Right ventricle myocardium inferior (tissue), 1 donor: ENCODE results near the gene PTPRN. TPM values are rescaled to one million over a fixed set of nuclear protein-coding genes. Genes with fewer than 3 reads are reported as not detected.

Experiments
- ATAC-seq: fragments of 200-7000 bp; cut with Tn5 transposase; one replicate; pipeline ENCODE4 v1.9.1; 2020; ENCODE audit warnings: mild to moderate bottlenecking, moderate library complexity
- DNase-seq: peaks from one replicate; pipeline ENCODE4 v3.0.0; 2021; ENCODE audit errors: missing footprints
- intact Hi-C: fragments of 100-400 bp; cut with DNase I; formaldehyde crosslinking; loops from one replicate; pipeline ENCODE4 v1.11.0; 2022
- total RNA-seq: library from RNA; stranded (reverse); fragmentation: NEBNext Ultra II Directional; extraction: Animal tissue kit (Norgen Biotek cat#: 25700); gene quantifications from one replicate; pipeline ENCODE4 v1.2.1, GENCODE V29; 2021
- donor health status: DM: no; HTN: yes; CAD: no; lungs with severe emphysema.

The PTPRN gene
- total RNA-seq, 1 donor from 2014 or later, result not detected

DNA sequence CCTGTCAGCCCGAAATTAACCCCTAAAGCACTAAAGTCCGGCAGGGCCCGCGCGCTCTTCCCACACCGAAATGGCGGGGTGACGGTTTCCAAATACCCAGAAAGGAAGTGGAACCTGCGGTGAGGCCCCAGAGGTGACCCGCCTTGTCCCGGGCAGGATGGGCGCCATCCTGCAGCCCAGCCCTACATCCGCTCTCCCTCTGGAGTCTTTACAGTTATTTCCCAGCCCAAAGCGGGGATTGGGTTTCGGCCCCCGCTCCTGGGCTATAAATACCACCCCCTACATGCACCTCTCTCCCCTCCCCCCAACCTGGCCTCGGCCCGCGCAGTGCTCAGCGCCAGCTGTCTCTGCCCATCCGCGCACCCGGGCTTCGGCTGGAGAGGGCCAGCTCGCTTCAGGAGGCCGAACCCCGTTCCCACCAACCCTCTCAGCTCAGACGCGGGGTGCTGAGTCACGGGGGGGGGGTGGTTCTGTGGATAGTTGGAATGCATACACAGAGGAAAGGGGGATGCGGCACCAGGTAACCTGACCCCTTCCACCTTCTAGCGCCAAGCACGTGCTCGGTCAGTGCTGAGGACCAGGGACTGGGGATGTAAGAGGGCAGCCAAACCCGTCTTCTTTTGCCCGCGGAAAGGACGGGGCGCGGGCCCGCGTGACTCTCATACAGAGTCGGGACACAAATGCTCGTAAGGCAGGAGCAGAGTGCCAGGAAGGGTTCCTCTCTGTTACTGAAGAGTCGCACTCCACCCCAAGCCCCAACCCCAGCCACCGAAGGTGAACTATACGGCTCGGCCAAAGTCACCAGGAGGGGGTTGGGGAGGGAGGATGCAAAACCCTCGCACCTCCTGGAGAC, 56.1 kb downstream of the PTPRN start, which contains the start of gene TUBA4B:
TUBA4B (plus strand) TSS at position 344 of the 853 bp plus-strand sequence; CDS start at position 509, 165 bp downstream.
- ATAC-seq (peak; percentile 38), DNase-seq (no peak)
- intact Hi-C loops, result loop anchor here (2.0 kb wide), 2 partner anchors 42 to 76 kb away; partner anchors contain the start of gene CNPPD1

GRCh38 chr2:219252570-219252899, 56.7 kb downstream of the PTPRN start:
- intact Hi-C loops, result loop anchor here (2.0 kb wide), 2 partner anchors 42 to 76 kb away; partner anchors contain the start of gene CNPPD1
- ATAC-seq (no peak), DNase-seq (no peak)

DNA sequence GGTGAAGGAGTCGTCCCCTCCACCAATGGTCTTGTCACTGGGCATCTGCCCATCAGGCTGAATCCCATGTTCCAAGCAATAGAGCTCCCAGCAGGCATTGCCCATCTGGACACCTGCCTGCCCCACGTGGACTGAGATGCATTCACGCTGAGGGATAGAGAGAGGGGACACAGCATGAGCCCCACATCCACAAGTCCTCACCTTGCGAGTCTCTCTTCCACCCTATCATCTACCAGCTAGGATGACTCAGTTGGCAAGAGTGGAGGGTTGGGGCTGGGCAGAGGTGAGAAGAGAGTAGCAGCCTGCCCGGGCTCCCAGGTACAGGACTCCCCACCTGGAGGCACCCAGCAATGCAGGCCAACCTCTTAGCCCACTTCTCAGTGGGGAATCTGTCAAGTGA, 57.1 kb downstream of the PTPRN start:
- DNase-seq (no peak), ATAC-seq (no peak)
- intact Hi-C loops, result loop anchor here (2.0 kb wide), 2 partner anchors 43 to 75 kb away; partner anchors contain the start of gene CNPPD1

- intact Hi-C loops, result loop anchor here (2.0 kb wide), 2 partner anchors 43 to 75 kb away; partner anchors contain the start of gene CNPPD1
- ATAC-seq (no peak), DNase-seq (no peak)
Measured at GRCh38 chr2:219251656-219252055, 57.5 kb downstream of the PTPRN start.

- no peak for DNase-seq
- intact Hi-C loops, result no loop called here
- ATAC-seq, result no peak
Measured at GRCh38 chr2:219250049-219250781, 59.0 kb downstream of the PTPRN start.

GRCh38 chr2:219249203-219249980, 59.8 kb downstream of the PTPRN start:
- peak; percentile 80 for DNase-seq
- intact Hi-C loops, result no loop called here
- ATAC-seq, result peak; percentile 43

DNA sequence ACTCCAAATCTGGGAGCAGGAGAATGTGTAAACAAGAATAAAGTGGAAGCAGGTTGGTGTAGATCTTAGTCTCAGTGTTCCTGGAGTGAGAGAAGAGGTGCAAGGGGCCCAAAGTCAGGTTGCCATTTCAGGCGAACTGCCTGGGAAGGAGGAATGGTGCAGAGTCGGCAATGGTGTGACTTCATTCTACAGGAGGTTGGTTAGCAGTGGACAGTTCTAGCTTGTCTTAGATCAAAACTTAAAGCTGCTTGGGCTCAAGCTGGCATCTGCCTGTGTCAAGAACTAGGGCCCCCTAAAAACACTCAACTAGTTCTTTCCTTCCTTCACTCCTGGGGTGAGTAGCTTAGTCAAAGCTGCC, 60.4 kb downstream of the PTPRN start:
- ATAC-seq (no peak), DNase-seq (no peak)
- intact Hi-C loops, result no loop called here

DNA sequence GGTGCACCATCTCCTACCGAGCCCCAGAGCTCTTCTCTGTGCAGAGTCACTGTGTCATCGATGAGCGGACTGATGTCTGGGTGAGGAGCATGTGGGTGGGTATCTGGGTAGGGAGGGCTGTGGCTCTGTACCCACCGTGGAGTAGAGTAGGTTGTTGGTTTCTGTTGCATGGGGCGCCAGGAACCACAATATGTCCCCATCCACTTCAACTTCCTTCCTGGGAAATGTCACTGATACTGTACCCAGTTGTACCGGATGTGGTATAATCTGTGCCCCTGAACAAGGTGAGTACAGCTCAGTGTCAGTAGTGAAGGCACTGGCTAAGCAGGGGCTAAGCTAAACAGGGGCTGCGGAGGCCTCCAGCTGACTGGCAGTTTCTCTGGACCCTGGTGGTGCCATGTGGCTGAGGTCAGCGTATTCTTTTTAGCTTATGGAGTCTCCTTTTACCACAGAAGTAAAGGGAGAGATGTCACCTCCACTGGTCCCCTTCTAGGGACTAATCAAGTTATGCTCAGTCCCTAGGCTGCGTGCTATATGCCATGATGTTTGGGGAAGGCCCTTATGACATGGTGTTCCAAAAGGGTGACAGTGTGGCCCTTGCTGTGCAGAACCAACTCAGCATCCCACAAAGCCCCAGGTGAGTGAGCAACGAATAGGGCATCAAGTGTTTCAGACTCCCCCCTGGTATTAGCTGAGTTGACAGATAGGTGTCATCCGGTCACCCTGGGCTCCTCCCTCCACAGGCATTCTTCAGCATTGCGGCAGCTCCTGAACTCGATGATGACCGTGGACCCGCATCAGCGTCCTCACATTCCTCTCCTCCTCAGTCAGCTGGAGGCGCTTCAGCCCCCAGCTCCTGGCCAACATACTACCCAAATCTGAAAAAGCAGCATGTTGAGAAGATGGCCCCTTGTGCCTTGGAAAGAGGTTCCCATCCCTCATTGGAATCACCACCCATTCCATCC, 61.2 kb downstream of the PTPRN start:
- no peak for DNase-seq
- intact Hi-C loops, result no loop called here
- ATAC-seq, result no peak

- ATAC-seq, result no peak
- intact Hi-C loops, result no loop called here
- no peak for DNase-seq
Measured at GRCh38 chr2:219246559-219246958, 62.6 kb downstream of the PTPRN start.

- ATAC-seq (no peak), DNase-seq (no peak)
- intact Hi-C loops, result no loop called here
Measured at GRCh38 chr2:219245899-219246230, 63.3 kb downstream of the PTPRN start.

DNA sequence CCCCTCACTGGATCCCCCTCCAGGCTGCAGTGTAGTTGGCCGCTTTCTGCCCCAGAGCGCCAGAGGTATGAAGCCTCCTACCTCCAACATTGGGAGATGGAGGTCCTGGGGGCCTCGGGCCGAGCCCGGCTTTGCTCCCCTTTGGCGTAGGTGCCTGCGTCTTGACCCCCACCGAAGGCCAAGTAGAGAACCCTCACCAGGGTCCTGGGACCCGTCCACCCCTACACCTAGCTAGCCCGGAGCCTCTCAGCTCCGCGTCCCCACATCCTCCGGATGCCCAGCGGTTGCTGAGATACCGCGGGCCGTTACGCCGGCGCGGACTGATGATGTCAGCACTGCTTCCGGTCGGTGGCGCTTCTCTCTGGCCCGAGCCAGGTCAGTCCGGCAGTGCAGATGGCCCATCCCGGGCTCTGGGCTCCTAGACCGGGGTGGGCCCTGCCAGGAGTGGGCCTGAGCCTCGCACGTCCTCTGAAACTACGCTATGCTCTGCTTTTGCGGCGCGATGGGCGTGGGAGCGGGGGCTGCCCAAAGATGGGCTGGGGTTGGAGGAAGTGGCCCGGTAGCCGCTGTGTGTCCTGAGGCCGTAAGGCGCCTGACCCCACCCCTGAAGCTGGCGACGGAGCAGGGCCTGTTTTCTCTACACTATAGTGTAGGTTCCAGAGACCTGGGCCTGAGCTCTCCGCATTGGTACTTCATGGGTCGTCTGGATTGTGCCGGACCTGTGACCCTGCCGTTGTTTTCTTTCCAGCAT, 63.9 kb downstream of the PTPRN start, which contains the start of the genes GLB1L and STK16:
GLB1L (minus strand) TSS at position 297 of the 751 bp plus-strand sequence. CDS start 1,871 bp downstream, outside the sequence.
STK16 (plus strand) TSS at position 332 of the 751 bp plus-strand sequence. CDS start 521 bp downstream, outside the sequence.
- intact Hi-C loops, result no loop called here

GRCh38 chr2:219244789-219245147, 64.4 kb downstream of the PTPRN start:
- DNase-seq (no peak), ATAC-seq (no peak)
- intact Hi-C loops, result no loop called here

More for the DNA sequence above, 63.9 kb downstream of the PTPRN start, which contains the start of the genes GLB1L and STK16:
- ATAC-seq (peak; percentile 93), DNase-seq (peak; percentile 96)

DNA sequence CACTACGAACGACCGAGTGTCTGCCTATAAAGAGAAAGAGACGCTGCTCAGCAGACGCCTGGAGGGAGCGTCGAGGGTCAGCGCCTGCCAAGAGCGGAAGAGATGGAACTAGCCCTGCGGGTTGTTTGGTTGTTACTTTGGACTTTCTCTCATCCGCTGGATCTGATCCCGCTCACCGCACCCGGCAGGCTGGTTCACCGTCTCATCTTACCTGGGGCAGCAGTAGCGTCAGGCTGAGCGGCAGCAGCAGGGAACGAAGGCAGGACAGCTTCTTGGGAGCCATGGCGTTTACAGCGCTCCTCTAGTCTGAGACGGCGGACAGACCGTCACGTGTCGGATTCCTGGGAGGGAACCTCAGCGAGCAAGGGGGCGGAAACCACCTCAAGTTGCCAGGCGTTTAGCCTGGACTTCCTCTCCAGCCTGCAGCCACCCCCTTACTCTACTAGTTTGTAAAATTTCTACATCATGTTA, 65.9 kb downstream of the PTPRN start:
- DNase-seq (no peak), ATAC-seq (no peak)
- intact Hi-C loops, result no loop called here
